HuH-7 (cell line): ENCODE results near the gene CLDN17.
A peak's percentile ranks its signal among the peaks of the same experiment; 100 is the strongest.

ENCODE experiments used
- DNase-seq: peaks from one replicate; pipeline ENCODE4 v3.0.0; 2011; ENCODE audit warnings: low spot score

Gene CLDN17, protein sequence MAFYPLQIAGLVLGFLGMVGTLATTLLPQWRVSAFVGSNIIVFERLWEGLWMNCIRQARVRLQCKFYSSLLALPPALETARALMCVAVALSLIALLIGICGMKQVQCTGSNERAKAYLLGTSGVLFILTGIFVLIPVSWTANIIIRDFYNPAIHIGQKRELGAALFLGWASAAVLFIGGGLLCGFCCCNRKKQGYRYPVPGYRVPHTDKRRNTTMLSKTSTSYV

DNA sequence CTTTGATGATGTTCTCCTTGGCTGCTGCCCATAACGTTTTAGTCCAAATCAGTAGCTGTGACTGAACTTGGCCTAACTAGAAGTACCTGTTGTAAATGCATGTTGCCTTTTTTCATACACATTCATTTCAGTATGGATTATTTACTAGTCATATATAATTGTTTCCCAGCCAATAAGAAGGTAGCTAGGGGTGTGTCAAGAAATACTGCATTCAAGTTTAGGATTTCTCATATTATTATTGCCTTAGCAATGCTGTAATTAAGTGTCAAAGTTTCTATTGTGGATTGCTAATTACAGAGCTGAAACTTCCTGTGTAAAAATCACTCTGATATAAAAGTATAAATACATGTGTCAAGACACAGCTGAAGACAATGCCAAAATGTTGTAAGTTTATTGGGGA, at the start of gene CLDN17:
TSS of gene CLDN17 (minus strand) at position 101 of the 400 bp plus-strand sequence. CDS start 188 bp downstream, outside the sequence.
- DNase-seq = no peak

DNA sequence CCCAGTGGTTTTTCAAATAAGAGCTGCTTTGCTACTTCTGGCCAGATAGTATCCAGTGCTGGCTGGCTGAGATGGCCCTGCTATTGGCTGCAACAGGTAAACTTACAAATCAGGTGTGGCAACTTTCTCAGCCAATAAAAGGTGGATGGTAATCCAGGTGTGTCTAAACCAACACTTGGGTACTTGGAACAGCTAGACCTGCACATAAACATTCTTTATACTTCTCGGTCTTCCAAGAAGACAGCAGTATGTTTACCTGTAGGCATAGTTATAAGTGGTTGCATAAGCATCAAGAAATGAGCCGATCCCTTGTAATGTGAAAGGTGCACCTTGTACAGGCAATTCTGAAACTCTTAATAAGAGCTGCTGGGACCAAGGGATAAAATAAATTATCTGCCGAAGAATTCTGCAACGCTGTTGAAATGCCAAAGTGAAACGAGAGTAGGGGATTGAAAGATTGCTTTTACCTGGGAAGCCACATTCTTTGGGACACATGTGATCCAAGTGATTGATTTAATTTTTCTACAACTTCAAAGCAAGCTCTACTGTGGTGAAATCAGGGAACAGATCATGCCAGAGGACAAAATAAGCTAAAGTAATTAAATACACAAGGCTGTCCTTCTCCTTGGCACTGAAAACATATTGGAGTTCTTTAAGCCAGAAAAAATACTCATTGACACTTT, 49.6 kb upstream of the CLDN17 start, which contains the start of gene CLDN8:
TSS of gene CLDN8 (minus strand) at position 57 of the 683 bp plus-strand sequence. CDS start 172 bp downstream, outside the sequence.
- no peak for DNase-seq

DNA sequence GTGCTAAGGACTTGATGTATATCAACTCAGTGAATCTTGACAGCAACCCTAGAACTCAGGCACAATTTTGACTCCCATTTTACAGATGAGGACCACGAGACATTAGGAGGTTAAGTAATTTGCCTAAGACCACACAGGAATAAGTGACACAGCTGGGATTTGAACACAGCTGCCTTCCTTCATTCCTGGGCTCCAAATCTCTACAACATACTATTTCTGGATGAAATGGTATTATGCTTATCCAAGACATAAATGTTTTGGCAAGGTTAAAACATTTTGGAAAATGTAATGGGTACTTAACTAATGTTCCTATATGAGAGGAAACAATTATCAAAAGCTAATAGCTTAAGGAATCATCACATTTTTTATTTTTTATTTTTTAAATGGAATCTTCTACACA, 44.5 kb upstream of the CLDN17 start:
- no peak for DNase-seq

DNA sequence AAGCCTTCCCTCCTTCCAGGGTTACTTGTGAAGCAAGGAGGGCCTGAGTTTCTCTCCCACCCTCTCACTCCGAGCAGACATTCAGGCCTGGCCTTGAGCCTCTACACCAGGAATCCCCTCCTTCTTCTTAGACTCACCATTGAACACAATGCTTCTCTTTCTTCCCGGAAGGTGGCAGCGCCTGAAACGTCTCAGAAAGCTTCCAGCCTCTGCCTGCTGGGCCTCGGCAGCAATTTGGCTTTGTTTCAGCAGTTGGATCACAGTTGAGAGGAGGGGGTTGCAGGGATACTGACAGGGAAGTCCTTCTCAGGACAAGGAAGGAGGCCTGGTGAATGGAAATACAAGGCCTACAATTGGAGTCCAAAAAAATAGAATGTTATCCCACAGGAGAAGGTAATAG, 43.0 kb upstream of the CLDN17 start:
- DNase-seq = no peak

DNA sequence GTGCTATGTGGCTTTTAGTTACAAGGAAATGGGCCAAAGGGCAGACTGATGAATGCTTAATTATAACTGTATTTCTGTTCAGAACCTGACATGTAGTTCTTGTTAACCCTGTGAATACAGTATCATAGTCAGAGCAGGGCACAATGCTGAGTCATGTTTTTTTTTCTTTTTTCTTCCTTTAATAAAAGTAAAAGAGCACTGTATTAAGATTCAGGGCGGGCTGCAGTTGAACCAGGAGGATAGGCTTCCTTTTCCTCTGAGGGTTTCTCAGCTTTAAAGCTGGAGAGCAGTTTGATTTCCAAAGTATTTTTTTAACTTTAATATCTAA, 40.6 kb upstream of the CLDN17 start:
- DNase-seq = no peak

DNA sequence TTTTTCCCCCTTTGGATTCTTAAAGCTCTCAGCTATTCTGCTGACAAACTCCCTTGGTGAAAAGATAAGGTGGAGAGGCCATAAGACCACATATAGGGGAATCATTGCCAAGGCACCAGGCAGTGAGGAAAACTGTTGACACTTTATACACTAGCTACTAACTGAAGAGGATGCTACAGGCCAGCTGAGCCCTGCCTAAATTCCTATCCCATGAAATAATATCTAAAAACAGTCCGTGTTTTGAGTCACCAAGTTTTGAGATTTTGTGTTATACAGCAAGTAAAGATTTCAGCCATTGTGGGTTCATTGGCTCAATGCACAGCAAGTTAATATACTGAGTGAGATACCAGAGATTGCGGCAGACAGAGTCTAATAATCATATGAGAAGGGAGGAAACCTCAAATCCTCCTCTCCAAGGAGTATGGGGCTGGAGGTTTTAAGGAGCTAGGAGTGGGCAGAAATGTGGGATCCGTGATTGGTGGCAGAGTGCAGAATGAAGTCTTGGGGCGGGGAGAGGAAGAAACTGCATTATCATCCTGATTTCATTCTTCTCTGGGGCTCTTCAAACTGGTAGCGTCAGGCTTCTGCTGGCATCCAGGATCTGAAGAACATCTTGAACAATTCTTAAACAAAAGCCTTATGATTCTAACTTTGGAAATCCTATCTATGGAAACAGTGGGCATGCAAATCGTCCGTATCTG, 40.1 kb upstream of the CLDN17 start:
- no peak for DNase-seq

DNA sequence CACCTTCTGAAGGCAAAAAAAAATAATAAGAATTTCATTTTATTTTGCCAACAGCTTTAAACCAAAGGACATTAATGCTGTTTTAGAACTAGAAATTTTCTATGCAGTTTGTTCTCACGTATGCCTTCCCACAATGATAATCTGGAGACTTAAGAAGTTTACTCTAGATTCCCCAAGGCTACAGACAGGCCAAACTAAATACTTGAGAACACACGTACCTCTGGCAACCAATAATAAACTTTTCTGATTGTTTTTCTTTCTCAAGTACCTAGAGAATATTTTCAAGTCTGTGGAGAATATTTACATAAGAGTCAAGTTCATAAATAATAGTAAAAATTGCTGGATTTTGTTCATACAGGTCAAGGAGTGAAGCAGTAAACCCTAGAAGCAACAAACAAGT, 33.4 kb upstream of the CLDN17 start:
- DNase-seq = no peak

DNA sequence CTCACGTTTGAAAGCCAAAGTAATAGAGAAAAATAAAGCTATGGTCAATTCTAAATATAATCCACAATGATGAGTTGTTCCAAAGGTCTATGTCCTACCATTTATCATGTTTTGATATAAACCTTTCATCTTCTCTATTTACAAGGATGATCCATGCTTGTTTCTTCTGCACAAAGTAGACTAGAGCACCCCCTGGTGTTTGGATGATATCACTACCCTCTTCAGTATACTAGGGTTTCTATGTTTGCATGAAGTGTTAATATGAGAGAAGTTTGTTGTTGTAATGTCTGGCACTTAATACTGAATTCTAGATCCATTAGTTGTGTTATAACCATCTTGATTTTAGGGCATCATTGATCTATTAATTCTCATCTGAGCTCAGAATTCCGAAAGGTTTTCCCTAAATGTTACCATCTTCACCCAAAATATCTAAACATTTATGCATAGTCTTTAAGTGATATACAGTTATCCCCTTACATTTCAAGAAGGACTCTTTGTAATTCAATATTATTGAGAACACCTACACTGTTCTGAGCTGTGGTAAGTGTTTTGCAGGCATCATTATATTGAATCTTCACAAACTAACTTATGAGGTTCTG, 28.2 kb upstream of the CLDN17 start:
- peak; percentile 7 for DNase-seq

DNA sequence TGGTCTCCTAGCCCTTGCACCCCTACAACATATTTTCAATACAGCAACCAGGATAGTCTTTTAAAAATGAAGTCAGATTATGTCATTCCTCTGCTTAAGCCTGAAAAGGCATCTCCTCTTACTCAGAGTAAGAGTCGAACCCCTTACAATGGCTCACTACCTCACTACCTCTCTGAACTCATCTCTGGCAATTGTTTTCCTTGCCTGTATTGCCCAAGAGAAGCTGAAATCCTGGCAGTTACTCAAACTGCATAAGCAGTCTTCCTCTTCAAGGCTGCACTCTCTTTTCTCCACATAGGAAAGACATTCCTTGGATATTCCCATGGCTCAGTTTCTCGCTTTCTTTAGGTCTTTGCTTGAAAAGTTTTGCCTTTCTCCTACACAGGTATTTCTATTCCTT, 26.6 kb upstream of the CLDN17 start:
- DNase-seq = no peak

DNA sequence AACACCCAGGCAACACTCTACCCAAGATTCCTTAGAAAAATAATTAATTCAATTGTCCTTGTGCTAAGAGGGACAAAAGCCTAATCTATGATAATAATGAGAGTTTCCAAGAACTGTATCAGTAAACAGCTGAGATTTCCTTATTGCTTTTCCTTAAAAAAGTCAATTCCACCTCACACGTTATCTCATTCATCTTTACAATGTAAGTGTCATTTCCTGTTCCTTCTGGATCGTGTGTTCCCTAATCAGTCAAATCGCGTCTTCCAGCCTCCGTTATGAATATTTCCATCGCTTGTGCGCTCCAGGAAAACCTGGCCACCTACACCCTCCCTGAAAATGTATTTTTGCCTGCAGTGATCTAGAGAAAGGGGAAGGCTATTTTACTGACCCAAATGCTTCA, 23.9 kb upstream of the CLDN17 start:
- no peak for DNase-seq

DNA sequence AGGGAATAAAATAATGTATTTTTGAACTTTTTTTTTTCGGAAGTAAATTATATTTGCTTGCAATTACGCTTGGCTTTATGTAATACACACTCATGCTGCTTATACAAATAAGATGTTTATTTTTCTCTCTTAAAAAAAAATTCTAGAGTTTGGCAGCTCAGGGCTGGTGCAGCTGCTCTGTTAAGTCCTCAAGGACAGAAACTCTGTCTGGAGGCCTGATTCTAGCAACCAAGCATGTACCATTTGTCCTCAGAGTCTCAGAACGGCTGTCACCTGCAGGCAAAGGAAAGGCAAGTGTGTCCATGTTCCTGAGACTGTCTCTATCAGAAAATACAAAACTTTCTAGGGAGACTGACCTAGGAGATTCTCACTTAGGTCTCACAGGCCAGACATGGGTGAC, 23.2 kb upstream of the CLDN17 start:
- no peak for DNase-seq

DNA sequence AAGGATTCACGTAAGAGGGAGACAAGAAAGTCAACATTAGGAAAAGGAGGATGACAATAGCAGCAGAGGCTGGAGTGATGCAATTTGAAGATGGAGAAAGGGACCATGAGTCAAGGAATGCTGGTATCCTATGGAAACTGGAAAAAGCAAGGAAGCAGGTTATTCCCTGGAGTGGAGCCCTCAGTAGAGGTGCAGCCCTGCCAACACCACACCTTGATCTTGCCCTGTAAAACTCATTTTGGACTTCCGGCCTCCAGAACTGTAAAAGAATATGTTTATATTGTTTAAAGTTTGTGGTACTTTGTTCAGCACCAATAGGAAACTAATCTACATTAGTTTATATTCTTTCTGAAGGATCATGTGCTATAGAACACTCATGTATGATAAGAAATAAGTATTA, 19.6 kb upstream of the CLDN17 start:
- DNase-seq = no peak

DNA sequence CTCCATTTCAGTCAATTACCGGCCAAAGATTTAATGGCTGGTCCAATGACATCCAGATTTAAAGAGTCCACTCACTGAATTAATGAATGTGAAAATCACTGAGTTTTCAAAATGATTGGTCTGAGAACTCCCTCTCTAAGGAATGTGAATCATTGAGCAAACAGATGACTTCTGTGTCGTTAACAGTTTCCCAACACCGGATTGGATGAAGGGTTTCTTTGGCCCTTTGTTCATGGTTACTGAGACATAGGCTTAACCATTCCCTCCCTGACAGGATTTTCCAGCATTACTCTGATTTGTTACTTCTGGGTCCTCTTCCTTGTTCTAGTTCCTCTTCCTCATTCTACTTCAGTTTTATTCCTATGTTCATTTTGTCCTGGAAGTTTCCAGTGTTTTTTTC, 1.5 kb upstream of the CLDN17 start:
- no peak for DNase-seq

DNA sequence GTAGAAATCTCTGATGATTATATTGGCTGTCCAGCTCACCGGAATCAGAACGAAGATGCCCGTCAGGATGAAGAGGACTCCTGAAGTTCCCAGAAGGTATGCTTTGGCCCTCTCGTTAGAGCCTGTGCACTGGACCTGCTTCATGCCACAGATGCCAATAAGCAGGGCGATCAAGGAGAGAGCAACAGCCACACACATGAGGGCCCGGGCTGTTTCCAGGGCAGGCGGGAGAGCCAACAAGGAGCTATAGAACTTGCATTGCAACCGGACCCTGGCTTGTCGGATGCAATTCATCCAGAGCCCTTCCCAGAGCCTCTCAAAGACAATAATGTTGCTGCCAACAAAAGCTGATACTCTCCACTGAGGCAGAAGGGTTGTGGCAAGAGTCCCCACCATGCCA, 434 bp downstream of the CLDN17 start:
- no peak for DNase-seq

DNA sequence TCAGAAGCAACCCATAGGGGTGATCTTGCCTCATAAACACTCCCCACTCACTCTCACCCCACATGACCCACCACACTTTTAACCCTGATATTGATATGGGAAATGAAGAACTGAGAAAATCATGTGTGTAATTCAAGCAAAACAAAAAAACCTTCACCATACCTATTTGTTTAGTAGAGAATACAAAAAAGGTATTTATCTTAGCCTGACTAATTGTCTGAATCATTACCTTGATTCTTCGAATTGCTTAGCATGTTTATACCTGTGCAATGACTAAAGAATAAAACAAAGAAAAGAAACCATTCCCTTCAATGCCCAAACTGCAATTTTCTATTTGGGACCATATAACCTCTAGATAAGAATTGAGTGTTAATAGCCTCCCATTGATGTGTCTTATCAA, 1.8 kb downstream of the CLDN17 start:
- DNase-seq = no peak

DNA sequence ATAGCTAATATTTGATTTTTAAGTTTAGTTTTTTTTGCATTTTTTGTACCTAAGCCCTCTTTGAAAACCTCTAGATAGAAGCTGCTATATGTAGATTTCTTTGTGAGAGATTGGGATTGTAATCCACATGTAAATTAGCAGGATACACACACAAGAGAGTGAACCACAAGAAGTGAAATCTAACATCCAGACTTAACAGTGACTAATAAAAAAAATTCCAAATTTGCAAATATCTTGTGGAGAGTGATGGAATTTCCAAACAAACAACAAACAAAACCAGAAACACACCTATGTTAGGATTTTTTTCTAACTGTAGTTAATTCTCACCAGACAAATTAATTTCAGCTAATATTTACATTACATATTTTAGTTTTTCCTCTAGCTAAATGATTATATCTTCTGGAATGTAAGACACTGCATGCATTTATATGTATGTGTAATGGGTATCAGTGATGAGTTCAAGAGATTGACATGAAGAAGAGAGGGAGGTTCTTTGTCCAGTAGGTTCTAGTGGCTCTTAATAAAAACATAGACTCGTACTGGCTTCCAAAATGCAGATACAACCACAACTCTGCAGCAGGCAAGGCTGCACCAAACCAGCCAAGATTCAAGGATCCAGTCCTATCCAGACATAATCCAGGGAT, 12.8 kb downstream of the CLDN17 start:
- DNase-seq = no peak

DNA sequence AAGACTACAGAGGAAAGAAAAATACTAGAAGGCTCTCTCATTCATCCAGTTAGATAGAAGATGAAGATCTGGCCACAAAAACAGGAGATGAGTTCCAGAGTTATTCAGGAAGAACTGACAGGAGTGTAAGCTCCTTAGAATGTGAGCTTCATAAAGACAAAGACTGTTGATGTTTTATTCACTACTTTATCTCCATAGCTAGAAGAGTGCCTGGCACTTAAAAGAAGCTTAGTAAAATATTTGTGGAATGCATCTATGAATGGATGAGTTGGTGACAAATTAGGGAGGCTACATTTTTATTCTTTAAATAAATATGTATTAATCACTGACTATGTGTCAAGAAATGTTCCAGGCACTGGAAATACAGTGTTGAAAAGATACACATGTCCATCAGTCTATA, 13.8 kb downstream of the CLDN17 start:
- DNase-seq = no peak

DNA sequence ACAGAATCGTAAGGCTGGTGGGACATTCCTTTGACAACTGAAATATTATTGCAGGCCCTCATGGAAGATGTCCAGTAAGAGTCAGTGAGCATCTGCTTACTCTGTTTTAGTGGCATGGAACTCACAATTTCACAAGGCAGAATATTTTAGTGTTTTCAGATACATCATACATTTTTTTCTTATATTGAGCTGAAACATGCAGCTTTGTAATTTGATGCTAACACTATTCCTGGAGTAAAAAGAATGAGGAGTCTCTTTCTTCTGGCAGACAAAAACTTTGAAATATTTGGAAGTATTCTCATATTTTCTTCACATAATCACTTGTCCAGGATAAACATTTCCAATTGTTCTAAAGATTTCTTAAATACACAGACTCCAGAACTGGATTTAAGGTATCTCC, 17.7 kb downstream of the CLDN17 start:
- DNase-seq = no peak

DNA sequence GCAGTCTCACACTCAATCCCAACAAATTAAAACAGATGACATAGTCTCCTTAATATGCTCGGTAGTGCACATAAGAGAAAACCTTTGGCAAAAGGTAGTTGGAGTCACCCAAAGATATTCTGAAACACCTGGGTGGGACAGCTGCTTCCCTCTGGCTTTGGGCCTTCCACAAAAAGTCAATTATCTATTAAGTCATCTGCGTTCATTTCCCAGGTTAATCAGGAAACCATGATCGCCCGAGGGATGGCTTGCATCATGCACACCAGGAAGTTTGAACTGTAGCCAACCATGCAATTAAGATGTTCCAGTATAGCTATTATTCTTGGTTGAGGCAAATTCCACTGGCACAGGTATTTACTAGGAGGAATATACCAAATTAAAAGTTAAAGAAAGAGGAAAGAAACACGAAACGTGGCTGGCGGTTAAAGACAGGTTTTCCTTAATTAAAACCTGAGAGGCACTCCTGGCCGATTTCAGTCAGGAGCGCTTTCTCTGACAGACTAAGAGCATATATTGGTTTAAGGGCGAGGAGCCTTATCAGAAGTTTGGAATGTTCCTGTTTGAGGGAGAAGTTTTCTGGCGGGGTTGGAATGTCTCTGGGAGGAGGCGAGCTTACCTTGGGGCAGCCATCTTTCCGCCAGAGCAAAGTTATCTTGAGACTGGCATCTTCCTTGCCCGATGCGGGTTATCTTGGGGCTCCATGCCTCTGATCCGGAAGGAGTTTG, 19.9 kb downstream of the CLDN17 start:
- no peak for DNase-seq

DNA sequence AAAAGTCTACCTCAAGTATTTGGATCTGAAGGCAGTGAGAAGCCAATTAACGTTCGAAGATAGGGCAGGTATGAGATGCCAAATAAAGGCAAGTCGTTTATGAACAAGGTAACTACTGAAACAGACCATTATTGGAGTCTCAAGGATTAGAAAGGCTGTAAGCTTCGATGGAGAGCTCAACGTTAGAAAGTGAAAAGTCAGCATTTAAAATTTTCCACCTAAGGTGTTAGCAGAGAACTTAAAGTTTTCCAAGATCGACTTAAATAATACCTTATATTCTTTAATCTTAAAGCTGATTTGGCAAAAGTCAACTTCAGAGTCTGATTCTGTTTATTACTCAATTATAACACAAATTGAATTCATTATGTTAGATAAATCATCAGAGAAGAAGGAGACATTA, 28.1 kb downstream of the CLDN17 start:
- DNase-seq = no peak

DNA sequence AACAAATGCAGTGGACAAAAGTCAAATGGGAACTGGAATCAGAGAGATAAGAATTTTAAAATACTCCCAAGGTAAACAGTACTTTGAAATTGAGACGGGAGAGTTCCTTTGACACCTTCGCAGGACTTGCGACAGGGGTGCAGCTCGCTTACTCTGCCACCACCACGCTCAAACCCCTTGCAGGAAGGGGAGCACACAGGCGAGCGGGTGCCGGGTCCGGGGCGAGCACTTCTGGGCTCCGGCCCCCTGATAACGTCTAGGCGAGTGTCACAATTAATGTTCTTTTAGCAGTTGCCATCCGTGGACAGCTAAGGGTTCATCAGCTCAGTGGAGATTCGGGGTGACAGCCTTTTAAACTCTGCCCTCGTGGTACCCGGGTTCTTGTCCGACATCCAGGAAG, 37.4 kb downstream of the CLDN17 start:
- DNase-seq = no peak

DNA sequence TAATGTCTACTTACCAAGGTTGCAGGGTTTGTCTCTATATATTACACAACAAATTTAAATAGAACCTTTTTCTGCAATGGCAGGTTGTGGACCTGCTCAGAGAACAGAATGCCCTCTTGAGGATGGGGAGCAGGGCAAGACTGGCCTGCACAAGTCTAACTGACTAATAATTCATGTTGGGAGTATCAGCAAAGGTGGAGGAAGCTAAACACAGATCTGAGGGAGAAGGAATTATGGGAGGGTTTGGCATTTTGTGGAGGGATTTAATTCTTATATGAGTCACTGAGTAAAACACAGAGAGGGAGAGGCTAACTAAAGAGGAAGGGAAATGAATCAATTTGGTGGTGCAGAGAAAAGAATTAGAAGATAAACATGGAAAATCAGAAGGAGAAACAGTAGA, 40.0 kb downstream of the CLDN17 start:
- no peak for DNase-seq
